Effector memory CD4-positive, alpha-beta T cell (primary cell): ENCODE measurements around the gene L1CAM.
A peak's percentile ranks its signal among the peaks of the same experiment; 100 is the strongest.

Experiments used
- DNase-seq, 3 donors: peaks; one replicate each; pipeline ENCODE4 v3.0.0-alpha.2; 2020
- H3K27ac ChIP-seq: 2 replicates; pipeline ENCODE4 v1.7.0; 2013; ENCODE audit warnings: mild to moderate bottlenecking, low read length, moderate library complexity; ENCODE audit not compliant: insufficient read depth, poor library complexity, severe bottlenecking
- H3K27me3 ChIP-seq: replicated peaks from 2 replicates; pipeline ENCODE4 v1.7.0; 2013; ENCODE audit warnings: mild to moderate bottlenecking, low read length; ENCODE audit not compliant: insufficient read depth, control insufficient read depth, poor library complexity, severe bottlenecking
- H3K36me3 ChIP-seq: 2 replicates; pipeline ENCODE4 v1.7.0; 2013; ENCODE audit warnings: mild to moderate bottlenecking, low read length, moderate library complexity; ENCODE audit not compliant: control insufficient read depth, insufficient read depth
- H3K4me1 ChIP-seq: 2 replicates; pipeline ENCODE4 v1.7.0; 2013; ENCODE audit warnings: low read length, mild to moderate bottlenecking; ENCODE audit not compliant: control insufficient read depth, insufficient read depth, poor library complexity, severe bottlenecking
- H3K4me3 ChIP-seq: 2 replicates; pipeline ENCODE4 v1.7.0; 2013; ENCODE audit warnings: low read length, low read depth, mild to moderate bottlenecking; ENCODE audit not compliant: insufficient read depth, poor library complexity, severe bottlenecking
- H3K9me3 ChIP-seq: 2 replicates; pipeline ENCODE4 v1.7.0; 2013; ENCODE audit warnings: mild to moderate bottlenecking, low read length, moderate library complexity; ENCODE audit not compliant: control insufficient read depth
- total RNA-seq, 3 donors: gene quantifications; one replicate each; lab custom pipeline; 2026; lab: John Stamatoyannopoulos, UW

Gene L1CAM
- total RNA-seq, result 1.2 to 2.7 (median 1.7) reads per million in 3 donors

- Histone ChIP-seq H3K27me3 (peaks cover 12% of the 10 kb centered on the region), H3K4me3 (peak within 1 kb of the TSS; percentile 25), H3K4me1 (peaks cover 8% of the 10 kb centered on the region), H3K36me3 (no peaks in the 10 kb centered on the region), H3K27ac (no peak within 1 kb of the TSS), H3K9me3 (no peaks in the 10 kb centered on the region)
- DNase-seq, result no peak
Observed at GRCh38 chrX:153885968-153886903, at the start of gene L1CAM. Gene L1CAM (minus strand): TSS chrX:153886173. CDS start chrX:153875836, 10,337 bp downstream.

- no peak overlapping the region for H3K27ac ChIP-seq
- DNase-seq, result no peak
- H3K9me3 ChIP-seq, result no peaks in the 10 kb centered on the region
- H3K36me3 ChIP-seq, result peaks cover 8% of the 10 kb centered on the region
- H3K4me1 ChIP-seq, result peaks cover 2% of the 10 kb centered on the region
- H3K27me3 ChIP-seq, result no peaks in the 10 kb centered on the region
- H3K4me3 ChIP-seq, result no peak overlapping the region
Observed at GRCh38 chrX:153935326-153935851, 49.4 kb upstream of the L1CAM start.

GRCh38 chrX:153934762-153935325 is 48.9 kb upstream of the L1CAM start, which contains the start of gene NAA10:
Gene NAA10 (minus strand): TSS chrX:153935037. CDS start chrX:153934904, 133 bp downstream.
- Histone ChIP-seq H3K27ac (peak within 1 kb of the TSS; percentile 14), H3K36me3 (peaks cover 8% of the 10 kb centered on the region), H3K9me3 (no peaks in the 10 kb centered on the region), H3K4me1 (peaks cover 2% of the 10 kb centered on the region), H3K27me3 (no peaks in the 10 kb centered on the region), H3K4me3 (peak within 1 kb of the TSS; percentile 40)
- DNase-seq, result peak; percentile 32 to 55 (median 53)

GRCh38 chrX:153934148-153934761 is 48.3 kb upstream of the L1CAM start:
- Histone ChIP-seq H3K36me3 (peaks cover 8% of the 10 kb centered on the region), H3K4me3 (peak overlapping the region; percentile 40), H3K9me3 (no peaks in the 10 kb centered on the region), H3K27me3 (no peaks in the 10 kb centered on the region), H3K4me1 (peaks cover 3% of the 10 kb centered on the region), H3K27ac (peak overlapping the region; percentile 14)
- no peak for DNase-seq

GRCh38 chrX:153933748-153934147 is 47.8 kb upstream of the L1CAM start:
- no peak overlapping the region for H3K4me3 ChIP-seq
- H3K36me3 ChIP-seq, result peaks cover 8% of the 10 kb centered on the region
- no peaks in the 10 kb centered on the region for H3K27me3 ChIP-seq
- peak overlapping the region; percentile 14 for H3K27ac ChIP-seq
- DNase-seq, result no peak
- H3K9me3 ChIP-seq, result no peaks in the 10 kb centered on the region
- peaks cover 7% of the 10 kb centered on the region for H3K4me1 ChIP-seq

GRCh38 chrX:153932220-153932915 is 46.4 kb upstream of the L1CAM start:
- no peaks in the 10 kb centered on the region for H3K27me3 ChIP-seq
- H3K36me3 ChIP-seq, result peaks cover 8% of the 10 kb centered on the region
- peaks cover 8% of the 10 kb centered on the region for H3K4me1 ChIP-seq
- H3K4me3 ChIP-seq, result no peak overlapping the region
- H3K9me3 ChIP-seq, result no peaks in the 10 kb centered on the region
- DNase-seq, result no peak
- no peak overlapping the region for H3K27ac ChIP-seq

- DNase-seq, result no peak
- Histone ChIP-seq H3K4me1 (peaks cover 14% of the 10 kb centered on the region), H3K27ac (no peak overlapping the region), H3K27me3 (no peaks in the 10 kb centered on the region), H3K36me3 (peaks cover 8% of the 10 kb centered on the region), H3K4me3 (no peak overlapping the region), H3K9me3 (no peaks in the 10 kb centered on the region)
Observed at GRCh38 chrX:153931748-153932147, 45.8 kb upstream of the L1CAM start.

- H3K4me3 ChIP-seq, result no peak overlapping the region
- no peaks in the 10 kb centered on the region for H3K27me3 ChIP-seq
- H3K9me3 ChIP-seq, result no peaks in the 10 kb centered on the region
- DNase-seq, result no peak
- H3K36me3 ChIP-seq, result peaks cover 8% of the 10 kb centered on the region
- H3K27ac ChIP-seq, result no peak overlapping the region
- peaks cover 19% of the 10 kb centered on the region for H3K4me1 ChIP-seq
Observed at GRCh38 chrX:153931151-153931550, 45.2 kb upstream of the L1CAM start.

- Histone ChIP-seq H3K27me3 (no peaks in the 10 kb centered on the region), H3K27ac (no peak overlapping the region)
- no peak for DNase-seq
Observed at GRCh38 chrX:153930011-153930910, 44.3 kb upstream of the L1CAM start.

More at GRCh38 chrX:153930011-153930910, 44.3 kb upstream of the L1CAM start:
- Histone ChIP-seq H3K36me3 (peaks cover 8% of the 10 kb centered on the region), H3K4me3 (no peak overlapping the region), H3K9me3 (no peaks in the 10 kb centered on the region), H3K4me1 (peaks cover 20% of the 10 kb centered on the region)
